ENCODE measurements around the gene FGF18.

- TF ChIP-seq, protein P1, sequence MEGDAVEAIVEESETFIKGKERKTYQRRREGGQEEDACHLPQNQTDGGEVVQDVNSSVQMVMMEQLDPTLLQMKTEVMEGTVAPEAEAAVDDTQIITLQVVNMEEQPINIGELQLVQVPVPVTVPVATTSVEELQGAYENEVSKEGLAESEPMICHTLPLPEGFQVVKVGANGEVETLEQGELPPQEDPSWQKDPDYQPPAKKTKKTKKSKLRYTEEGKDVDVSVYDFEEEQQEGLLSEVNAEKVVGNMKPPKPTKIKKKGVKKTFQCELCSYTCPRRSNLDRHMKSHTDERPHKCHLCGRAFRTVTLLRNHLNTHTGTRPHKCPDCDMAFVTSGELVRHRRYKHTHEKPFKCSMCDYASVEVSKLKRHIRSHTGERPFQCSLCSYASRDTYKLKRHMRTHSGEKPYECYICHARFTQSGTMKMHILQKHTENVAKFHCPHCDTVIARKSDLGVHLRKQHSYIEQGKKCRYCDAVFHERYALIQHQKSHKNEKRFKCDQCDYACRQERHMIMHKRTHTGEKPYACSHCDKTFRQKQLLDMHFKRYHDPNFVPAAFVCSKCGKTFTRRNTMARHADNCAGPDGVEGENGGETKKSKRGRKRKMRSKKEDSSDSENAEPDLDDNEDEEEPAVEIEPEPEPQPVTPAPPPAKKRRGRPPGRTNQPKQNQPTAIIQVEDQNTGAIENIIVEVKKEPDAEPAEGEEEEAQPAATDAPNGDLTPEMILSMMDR (IDR thresholded peaks at IDR 0.05), result no peak
- no peak for TF ChIP-seq POLR2A (IDR thresholded peaks at IDR 0.05)
Measured at GRCh38 chr5:171481571-171482433, 62.4 kb downstream of the FGF18 start.
